Activated CD4-positive, alpha-beta T cell treated with anti-CD3 and anti-CD28 coated beads, Interleukin-2, Interleukin-4, amounts not matched to agents 100 ng/mL and 50 ng/mL, durations not matched to agents 16 hours and 8 hours (primary cell): Measurements from ENCODE around the gene BIRC7.

ENCODE experiments used
- DNase-seq: peaks from one replicate; pipeline ENCODE4 v3.0.0-alpha.2; 2020; ENCODE audit warnings: low spot score

The BIRC7 gene

GRCh38 chr20:63265891-63266515, 30.3 kb downstream of the BIRC7 start:
- DNase-seq: no peak

DNA sequence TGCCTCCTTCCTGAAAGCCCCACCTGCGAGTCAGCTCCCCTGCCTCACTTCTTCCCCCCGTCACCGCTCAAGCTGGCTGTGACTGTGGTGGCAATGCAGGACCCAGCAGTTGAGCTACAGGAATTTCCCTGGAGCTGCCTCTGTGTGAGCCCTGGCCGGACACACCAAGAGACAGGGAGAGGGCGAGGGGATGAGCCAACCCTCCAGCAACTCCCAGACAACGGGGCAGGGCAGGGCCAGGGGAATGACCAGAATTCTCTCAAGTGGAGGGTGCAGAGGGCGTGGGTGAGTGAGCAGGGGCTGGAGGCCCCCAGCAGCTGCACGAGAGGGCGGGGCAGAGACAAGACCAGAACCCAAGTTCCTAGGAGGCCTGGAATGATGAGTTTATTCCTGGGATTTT, 32.0 kb downstream of the BIRC7 start:
- DNase-seq: no peak

DNA sequence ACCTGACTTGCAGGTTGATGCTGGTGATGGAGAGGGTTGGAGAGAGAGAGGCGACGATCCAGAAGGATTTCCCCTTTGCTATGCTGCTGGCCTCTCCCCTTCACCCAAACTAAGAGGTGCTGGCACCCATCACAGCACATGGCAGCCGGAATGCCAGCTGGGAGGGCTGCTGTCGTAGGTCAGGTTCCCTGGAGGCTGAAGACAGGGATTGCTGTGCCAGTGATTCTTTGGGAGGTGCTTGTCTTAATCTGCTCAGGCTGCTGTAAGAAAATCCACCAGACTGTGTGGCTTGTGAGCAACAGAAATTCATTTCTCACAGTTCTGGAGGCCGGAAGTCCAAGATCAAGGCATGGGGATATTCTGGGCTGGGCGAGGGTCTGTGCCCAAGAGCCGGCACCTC, 32.6 kb downstream of the BIRC7 start:
- DNase-seq: no peak

DNA sequence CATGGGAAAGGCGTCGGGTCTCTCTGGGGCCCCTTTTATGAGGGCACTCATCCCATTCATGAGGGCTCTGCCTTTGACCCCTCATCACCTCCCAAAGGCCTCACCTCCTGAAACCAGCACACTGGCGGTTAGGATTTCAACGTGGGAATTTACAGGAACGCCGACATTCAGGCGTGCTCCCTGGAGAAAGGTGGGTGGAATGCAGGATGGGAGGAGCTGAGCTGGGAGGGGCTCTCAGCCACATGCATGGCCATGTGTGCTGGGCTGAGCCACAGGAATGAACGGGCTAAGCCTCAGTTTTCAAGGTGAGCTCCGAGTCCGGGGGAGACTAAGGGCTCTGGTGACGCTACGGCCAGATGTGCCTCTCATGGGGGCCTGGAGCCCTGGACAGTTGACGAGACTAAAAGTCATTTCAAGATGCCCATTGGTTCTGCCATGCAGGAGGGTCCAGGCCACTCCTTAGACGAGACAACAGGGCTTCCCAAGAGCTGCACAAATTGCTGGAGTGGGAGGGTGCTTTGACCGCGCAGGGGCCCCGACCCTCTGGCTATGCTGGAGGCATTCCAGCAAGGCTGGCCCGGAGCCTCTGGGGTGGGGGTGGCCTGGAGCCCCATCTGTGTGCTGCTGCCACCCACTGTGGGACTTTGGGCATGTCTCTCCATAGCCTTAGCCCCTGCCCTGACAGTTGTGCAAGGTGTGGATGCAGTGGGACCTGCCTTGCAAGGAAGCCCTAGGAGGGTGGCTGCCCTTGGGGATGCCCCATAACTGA, 33.1 kb downstream of the BIRC7 start:
- DNase-seq: no peak

DNA sequence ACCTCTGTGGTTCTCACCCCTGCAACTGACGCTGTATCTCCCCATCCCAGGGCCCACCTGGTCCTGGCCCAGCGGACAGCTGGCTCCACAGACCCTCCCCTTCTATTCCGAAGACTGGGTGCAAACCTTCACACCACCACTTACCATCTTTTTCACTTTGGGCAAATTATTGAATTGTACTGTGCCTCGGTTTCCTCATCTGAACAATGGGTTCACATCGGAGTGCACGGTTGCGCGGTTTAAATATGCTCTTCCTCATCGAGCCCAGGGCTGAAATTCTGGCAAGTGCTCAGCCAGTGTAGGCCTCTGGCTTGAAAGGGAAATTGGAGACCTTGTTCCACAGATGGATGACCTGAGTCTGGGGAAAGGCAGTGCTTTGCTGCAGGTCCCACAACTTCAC, 34.0 kb downstream of the BIRC7 start:
- DNase-seq: no peak

GRCh38 chr20:63270606-63271325, 35.1 kb downstream of the BIRC7 start:
- DNase-seq: no peak

GRCh38 chr20:63272105-63273058, 36.7 kb downstream of the BIRC7 start, which contains the start of gene ARFGAP1:
Gene ARFGAP1 (plus strand): TSS chr20:63272813. CDS start chr20:63275581, 2,768 bp downstream.
- peak; percentile 88 for DNase-seq

DNA sequence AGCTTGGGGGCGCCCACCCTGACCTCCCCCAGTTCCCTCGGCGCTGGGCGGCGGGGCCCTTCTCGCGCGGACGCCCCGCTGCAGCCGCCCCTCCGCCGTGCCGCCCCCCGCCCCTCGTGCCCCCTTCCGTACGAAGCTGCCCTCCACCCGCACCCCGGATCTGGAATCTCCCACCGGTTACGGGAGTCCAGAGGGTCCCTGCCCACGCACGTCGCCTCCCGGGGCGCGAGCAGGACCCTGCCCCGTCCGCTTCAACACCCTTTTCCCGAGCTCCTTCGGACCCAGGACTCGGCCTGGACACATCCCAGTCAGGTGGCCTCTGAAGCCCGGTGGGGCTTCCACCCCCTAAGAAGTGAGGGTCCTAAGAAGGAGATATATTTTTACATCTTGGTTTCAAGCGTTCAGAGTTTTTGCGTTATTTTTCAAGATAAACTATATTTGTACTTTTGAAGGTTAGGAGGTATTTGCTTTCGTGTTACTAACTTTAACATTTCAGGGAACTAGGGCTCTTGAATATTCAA, 37.4 kb downstream of the BIRC7 start:
- DNase-seq: no peak

- DNase-seq: no peak
Observed at GRCh38 chr20:63273635-63274380, 38.1 kb downstream of the BIRC7 start.

GRCh38 chr20:63274381-63275228, 38.9 kb downstream of the BIRC7 start:
- no peak for DNase-seq

- no peak for DNase-seq
Observed at GRCh38 chr20:63275825-63276224, 40.1 kb downstream of the BIRC7 start.

DNA sequence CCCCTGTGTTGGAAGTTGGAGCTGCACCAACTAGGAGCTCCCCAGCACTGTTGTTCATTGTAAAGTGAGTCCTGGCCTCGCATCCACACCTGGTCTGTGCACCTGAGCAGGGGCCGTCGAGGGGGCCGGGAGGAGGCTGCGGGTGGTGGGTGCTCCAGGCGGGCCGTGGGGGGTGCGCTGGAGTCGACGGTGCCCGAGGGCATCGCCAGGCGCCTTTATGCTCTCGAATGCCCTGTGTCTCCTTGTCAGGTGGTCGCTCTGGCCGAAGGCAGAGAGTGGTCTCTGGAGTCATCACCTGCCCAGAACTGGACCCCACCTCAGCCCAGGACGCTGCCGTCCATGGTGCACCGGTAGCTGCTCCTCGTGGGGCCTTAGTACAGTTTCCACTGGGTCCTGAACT, 41.3 kb downstream of the BIRC7 start:
- DNase-seq: no peak

GRCh38 chr20:63277466-63278272, 42.0 kb downstream of the BIRC7 start:
- no peak for DNase-seq

- no peak for DNase-seq
Observed at GRCh38 chr20:63278661-63279060, 43.0 kb downstream of the BIRC7 start.

- no peak for DNase-seq
Observed at GRCh38 chr20:63279931-63280330, 44.2 kb downstream of the BIRC7 start.

DNA sequence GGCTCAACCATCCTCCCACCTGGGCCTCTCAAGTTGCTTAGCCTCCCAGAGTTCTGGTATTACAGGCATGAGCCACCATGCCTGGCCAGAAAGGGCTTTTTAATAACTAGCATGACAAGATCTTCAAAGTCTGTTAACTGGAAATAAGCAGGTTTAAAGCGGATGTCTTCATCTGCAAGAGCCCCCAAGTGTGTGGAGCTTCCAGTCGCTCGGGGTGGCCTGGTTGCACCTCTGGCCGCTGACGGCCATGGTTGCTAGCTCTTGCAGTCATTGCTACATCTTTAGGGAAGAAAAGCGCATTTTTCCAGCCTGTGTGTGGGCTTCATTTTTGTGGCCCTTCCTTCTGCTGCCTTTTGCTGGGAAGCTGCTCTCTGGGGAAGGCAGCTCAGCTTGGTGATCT, 44.7 kb downstream of the BIRC7 start:
- no peak for DNase-seq

GRCh38 chr20:63280929-63281545, 45.3 kb downstream of the BIRC7 start:
- DNase-seq: no peak
